SK-N-SH (cell line): ENCODE results near the gene NRBP1.

Experiments
- CTCF ChIP-seq: fragments of 200-600 bp; sonication (generic); IDR thresholded peaks from 2 replicates; pipeline ENCODE4 v1.6.1; 2017; ENCODE audit warnings: antibody characterized with exemption, mild to moderate bottlenecking, moderate library complexity
- EP300 ChIP-seq, 2 experiments: IDR thresholded peaks; 2 replicates each; pipeline versions ENCODE4 v1.4.0 to v1.6.1; 2012; ENCODE audit warnings: borderline replicate concordance in 1 of 2, low read depth in 1 of 2, low read length in 1 of 2
- SIN3A ChIP-seq: IDR thresholded peaks from 2 replicates; pipeline ENCODE4 v1.6.1; 2012; ENCODE audit warnings: low read depth, mild to moderate bottlenecking, low read length, moderate library complexity, borderline replicate concordance
- TF ChIP-seq, protein P1 (sequence below): fragments of 150-350 bp; IDR thresholded peaks from 2 replicates; pipeline ENCODE4 v1.6.1; 2017; ENCODE audit warnings: antibody characterized with exemption, low read length, low read depth, borderline replicate concordance

DNA sequence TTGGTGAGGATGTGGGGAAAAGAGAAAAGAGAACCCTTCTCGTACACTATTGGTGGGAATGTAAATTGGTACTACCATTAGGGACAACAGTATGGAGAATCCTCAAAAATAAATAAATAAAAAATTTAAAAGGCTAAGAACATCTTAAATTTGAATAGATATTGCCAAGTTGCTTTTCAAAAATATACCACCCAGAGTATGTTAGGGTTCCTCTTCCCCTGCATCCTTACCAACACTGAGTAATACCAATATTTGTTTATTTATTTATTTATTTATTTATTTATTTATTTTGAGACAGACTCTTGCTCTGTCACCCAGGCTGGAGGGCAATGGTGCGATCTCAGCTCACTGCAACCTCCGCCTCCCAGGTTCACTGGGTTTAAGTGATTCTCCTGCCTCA is 5.5 kb upstream of the NRBP1 start:
- TF ChIP-seq CTCF, result no peak
- TF ChIP-seq, protein P1, sequence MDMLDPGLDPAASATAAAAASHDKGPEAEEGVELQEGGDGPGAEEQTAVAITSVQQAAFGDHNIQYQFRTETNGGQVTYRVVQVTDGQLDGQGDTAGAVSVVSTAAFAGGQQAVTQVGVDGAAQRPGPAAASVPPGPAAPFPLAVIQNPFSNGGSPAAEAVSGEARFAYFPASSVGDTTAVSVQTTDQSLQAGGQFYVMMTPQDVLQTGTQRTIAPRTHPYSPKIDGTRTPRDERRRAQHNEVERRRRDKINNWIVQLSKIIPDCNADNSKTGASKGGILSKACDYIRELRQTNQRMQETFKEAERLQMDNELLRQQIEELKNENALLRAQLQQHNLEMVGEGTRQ, result no peak
- TF ChIP-seq SIN3A, result no peak
- TF ChIP-seq EP300 (IDR thresholded peaks at IDR 0.05; ENCODE audit: borderline replicate concordance in 1 of 2, low read depth in 1 of 2, low read length in 1 of 2), result no peak
